Measurements from ENCODE around the gene TTPAL. TPM values are rescaled to one million over a fixed set of nuclear protein-coding genes. Genes with fewer than 3 reads are reported as not detected.

Gene TTPAL
- total RNA-seq, 4 donors from 2014 or later = 9.6 to 18.2 (median 13.0) TPM

- no peaks in the 10 kb centered on the region for H3K9me3 ChIP-seq
- no peaks in the 10 kb centered on the region for H3K27me3 ChIP-seq
- WGBS = 74% methylated on average over 1 of the region's 1 CpG
- no peaks in the 10 kb centered on the region for H3K36me3 ChIP-seq
- intact Hi-C loops (cut with DNase I) = loop anchor here (5.0 to 10.0 kb wide), 2 partner anchors 46 to 308 kb away; partner anchors contain the start of genes OSER1 and TTPAL
- peaks cover 33 to 41% (median 38%) of the 10 kb centered on the region in 4 donors for H3K4me1 ChIP-seq
- peak overlapping the region; percentile 98 to 99 (median 98) for H3K27ac ChIP-seq (replicated peaks in 1 of 4)
- DNase-seq (ENCODE audit: extremely low spot score) = no peak
- TF ChIP-seq POLR2A (IDR thresholded peaks at IDR 0.05; ENCODE audit: low read depth) = no peak
- TF ChIP-seq, protein P1, sequence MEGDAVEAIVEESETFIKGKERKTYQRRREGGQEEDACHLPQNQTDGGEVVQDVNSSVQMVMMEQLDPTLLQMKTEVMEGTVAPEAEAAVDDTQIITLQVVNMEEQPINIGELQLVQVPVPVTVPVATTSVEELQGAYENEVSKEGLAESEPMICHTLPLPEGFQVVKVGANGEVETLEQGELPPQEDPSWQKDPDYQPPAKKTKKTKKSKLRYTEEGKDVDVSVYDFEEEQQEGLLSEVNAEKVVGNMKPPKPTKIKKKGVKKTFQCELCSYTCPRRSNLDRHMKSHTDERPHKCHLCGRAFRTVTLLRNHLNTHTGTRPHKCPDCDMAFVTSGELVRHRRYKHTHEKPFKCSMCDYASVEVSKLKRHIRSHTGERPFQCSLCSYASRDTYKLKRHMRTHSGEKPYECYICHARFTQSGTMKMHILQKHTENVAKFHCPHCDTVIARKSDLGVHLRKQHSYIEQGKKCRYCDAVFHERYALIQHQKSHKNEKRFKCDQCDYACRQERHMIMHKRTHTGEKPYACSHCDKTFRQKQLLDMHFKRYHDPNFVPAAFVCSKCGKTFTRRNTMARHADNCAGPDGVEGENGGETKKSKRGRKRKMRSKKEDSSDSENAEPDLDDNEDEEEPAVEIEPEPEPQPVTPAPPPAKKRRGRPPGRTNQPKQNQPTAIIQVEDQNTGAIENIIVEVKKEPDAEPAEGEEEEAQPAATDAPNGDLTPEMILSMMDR (IDR thresholded peaks at IDR 0.05) = no peak
- no peak for TF ChIP-seq EP300 (IDR thresholded peaks at IDR 0.05)
- TF ChIP-seq POLR2AphosphoS5 (IDR thresholded peaks at IDR 0.05) = no peak
- H3K4me3 ChIP-seq = no peak overlapping the region
These were observed 47.2 kb downstream of the TTPAL start for GRCh38 chr20:44522841-44523240.

- intact Hi-C loops (cut with DNase I) = loop anchor here (5.0 to 10.0 kb wide), 2 partner anchors 46 to 309 kb away; partner anchors contain the start of genes OSER1 and TTPAL
- no peak overlapping the region for H3K4me3 ChIP-seq
- no peak for TF ChIP-seq POLR2A (IDR thresholded peaks at IDR 0.05; ENCODE audit: low read depth)
- TF ChIP-seq EP300 (IDR thresholded peaks at IDR 0.05) = no peak
- TF ChIP-seq, protein P1 (IDR thresholded peaks at IDR 0.05) = no peak
- no peak for TF ChIP-seq POLR2AphosphoS5 (IDR thresholded peaks at IDR 0.05)
- no peak overlapping the region for H3K27ac ChIP-seq (replicated peaks in 1 of 4)
- H3K36me3 ChIP-seq = no peaks in the 10 kb centered on the region
- no peak for DNase-seq (ENCODE audit: extremely low spot score)
- peaks cover 25 to 32% (median 29%) of the 10 kb centered on the region in 4 donors for H3K4me1 ChIP-seq
- 59% methylated on average over 4 of the region's 4 CpGs for WGBS
- no peaks in the 10 kb centered on the region for H3K27me3 ChIP-seq
- no peaks in the 10 kb centered on the region for H3K9me3 ChIP-seq
These were observed 48.1 kb downstream of the TTPAL start for GRCh38 chr20:44523746-44524145.

DNA sequence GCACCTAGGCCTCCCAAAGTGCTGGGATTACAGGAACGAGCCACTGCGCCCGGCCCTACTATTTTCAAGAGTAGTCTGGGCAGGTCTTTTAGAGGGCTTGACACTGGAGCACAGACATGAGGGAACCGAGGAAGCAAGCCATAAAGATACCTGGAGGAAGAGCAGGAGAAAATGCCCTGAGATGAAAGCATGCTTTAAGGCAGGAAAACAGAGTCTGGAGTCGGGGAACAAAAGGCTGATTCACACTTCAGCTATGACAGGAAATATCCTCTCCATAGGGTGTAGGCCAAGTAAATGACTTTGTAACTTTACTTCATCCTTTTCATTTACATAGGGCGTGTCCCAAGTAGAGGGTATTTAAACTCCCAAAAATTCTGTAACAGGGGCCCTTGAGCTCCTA is 50.5 kb downstream of the TTPAL start:
- WGBS = 82% methylated on average over 6 of the region's 6 CpGs
- intact Hi-C loops (cut with DNase I) = loop anchor here (10.0 kb wide), 1 partner anchor 311 kb away; the partner anchor contains the start of gene OSER1
- Histone ChIP-seq H3K9me3 (no peaks in the 10 kb centered on the region), H3K36me3 (no peaks in the 10 kb centered on the region), H3K27ac (replicated peaks in 1 of 4) (no peak overlapping the region), H3K4me1 (peaks cover 3 to 9% (median 7%) of the 10 kb centered on the region in 4 donors), H3K27me3 (no peaks in the 10 kb centered on the region), H3K4me3 (no peak overlapping the region)
- no peak for DNase-seq (ENCODE audit: extremely low spot score)
- no peak for TF ChIP-seq POLR2A (IDR thresholded peaks at IDR 0.05; ENCODE audit: low read depth)
- TF ChIP-seq EP300 (IDR thresholded peaks at IDR 0.05) = no peak
- TF ChIP-seq, protein P1 (IDR thresholded peaks at IDR 0.05) = no peak
- no peak for TF ChIP-seq POLR2AphosphoS5 (IDR thresholded peaks at IDR 0.05)

DNA sequence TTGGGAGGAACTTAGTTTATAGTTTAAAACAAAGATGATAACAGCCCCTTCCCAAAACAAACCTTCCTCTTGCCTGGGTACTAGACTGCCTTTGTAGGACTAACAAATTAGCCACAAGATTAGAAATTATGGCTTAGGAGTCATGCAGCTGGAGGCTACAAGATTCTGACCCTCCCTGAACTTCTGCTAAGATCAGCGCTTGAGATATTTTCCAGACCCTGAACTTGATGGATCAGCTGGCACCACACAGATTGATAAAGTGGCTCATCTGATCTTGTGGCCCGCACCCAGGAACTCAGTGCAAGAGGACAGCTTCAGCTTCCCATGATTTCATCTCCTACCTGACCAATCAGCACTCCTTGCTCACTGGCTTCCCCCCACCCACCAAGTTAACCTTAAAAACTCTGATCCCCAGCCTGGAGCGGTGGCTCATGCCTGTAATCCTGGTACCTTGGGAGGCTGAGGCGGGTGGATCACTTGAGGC is 52.1 kb downstream of the TTPAL start:
- intact Hi-C loops (cut with DNase I) = loop anchor here (10.0 kb wide), 1 partner anchor 313 kb away; the partner anchor contains the start of gene OSER1
- TF ChIP-seq, protein P1 (IDR thresholded peaks at IDR 0.05) = no peak
- no peak for TF ChIP-seq EP300 (IDR thresholded peaks at IDR 0.05)
- no peak for TF ChIP-seq POLR2AphosphoS5 (IDR thresholded peaks at IDR 0.05)
- no peak for TF ChIP-seq POLR2A (IDR thresholded peaks at IDR 0.05; ENCODE audit: low read depth)
- no peaks in the 10 kb centered on the region for H3K27me3 ChIP-seq
- no peaks in the 10 kb centered on the region for H3K9me3 ChIP-seq
- no peaks in the 10 kb centered on the region for H3K36me3 ChIP-seq
- no peak overlapping the region for H3K4me3 ChIP-seq
- H3K4me1 ChIP-seq = peaks cover 4 to 15% (median 12%) of the 10 kb centered on the region in 4 donors
- DNase-seq (ENCODE audit: extremely low spot score) = no peak
- 84% methylated on average over 3 of the region's 4 CpGs for WGBS
- no peak overlapping the region for H3K27ac ChIP-seq (replicated peaks in 1 of 4)

Measured in esophagus muscularis mucosa (tissue), 4 donors.